Anterior cingulate cortex (tissue), 58 donors: Measurements from ENCODE around the gene EFNA5.
A peak's percentile ranks its signal among the peaks of the same experiment; 100 is the strongest.

ENCODE experiments used
- DNase-seq, 58 donors: peaks; one replicate each; lab custom pipeline; 2025; lab: John Stamatoyannopoulos, UW

The EFNA5 gene

GRCh38 chr5:107555425-107556090 lies 115.2 kb downstream of the EFNA5 start:
- no peak for DNase-seq

- no peak for DNase-seq
These were observed 115.8 kb downstream of the EFNA5 start for GRCh38 chr5:107554776-107555424.

- no peak for DNase-seq
These were observed 117.6 kb downstream of the EFNA5 start for GRCh38 chr5:107553117-107553555.

GRCh38 chr5:107551088-107551487 lies 119.6 kb downstream of the EFNA5 start:
- DNase-seq = no peak

GRCh38 chr5:107549567-107549966 lies 121.2 kb downstream of the EFNA5 start:
- no peak for DNase-seq

- no peak for DNase-seq
These were observed 122.3 kb downstream of the EFNA5 start for GRCh38 chr5:107548477-107548876.

- DNase-seq = no peak
These were observed 124.0 kb downstream of the EFNA5 start for GRCh38 chr5:107546719-107547118.

- no peak for DNase-seq
These were observed 125.3 kb downstream of the EFNA5 start for GRCh38 chr5:107545486-107545885.

- DNase-seq = no peak
These were observed 125.8 kb downstream of the EFNA5 start for GRCh38 chr5:107544967-107545366.

- no peak for DNase-seq
These were observed 126.3 kb downstream of the EFNA5 start for GRCh38 chr5:107544476-107544875.

- no peak for DNase-seq
These were observed 126.9 kb downstream of the EFNA5 start for GRCh38 chr5:107543868-107544267.

- peak in 1 of 58 donors; percentile 1 for DNase-seq
These were observed 127.9 kb downstream of the EFNA5 start for GRCh38 chr5:107542831-107543231.

GRCh38 chr5:107542428-107542827 lies 128.3 kb downstream of the EFNA5 start:
- peak in 1 of 58 donors; percentile 66 for DNase-seq

GRCh38 chr5:107541400-107541799 lies 129.3 kb downstream of the EFNA5 start:
- no peak for DNase-seq

GRCh38 chr5:107539726-107540330 lies 130.9 kb downstream of the EFNA5 start:
- DNase-seq = no peak

GRCh38 chr5:107538805-107539445 lies 131.8 kb downstream of the EFNA5 start:
- no peak for DNase-seq

GRCh38 chr5:107538331-107538730 lies 132.4 kb downstream of the EFNA5 start:
- no peak for DNase-seq

GRCh38 chr5:107535849-107536248 lies 134.9 kb downstream of the EFNA5 start:
- DNase-seq = no peak

GRCh38 chr5:107533910-107534876 lies 136.5 kb downstream of the EFNA5 start:
- no peak for DNase-seq

GRCh38 chr5:107532916-107533315 lies 137.8 kb downstream of the EFNA5 start:
- DNase-seq = no peak
